Activated CD4-positive, alpha-beta T cell treated with anti-CD3 and anti-CD28 coated beads, Interleukin-2, amount 50 U/mL, for 24 hours (primary cell): ENCODE data around the gene SWSAP1.
"Not testable (repeated sequence)": the region's sequence is repeated elsewhere in the genome, so short reads cannot be mapped to it uniquely, and the experiment has no call there.

Experiments used
- DNase-seq, 2 donors: peaks; one replicate each; pipeline ENCODE4 v3.0.0-alpha.2; 2020; ENCODE audit warnings: low read depth in 1 of 2, low spot score in 1 of 2

SWSAP1 gene

DNA sequence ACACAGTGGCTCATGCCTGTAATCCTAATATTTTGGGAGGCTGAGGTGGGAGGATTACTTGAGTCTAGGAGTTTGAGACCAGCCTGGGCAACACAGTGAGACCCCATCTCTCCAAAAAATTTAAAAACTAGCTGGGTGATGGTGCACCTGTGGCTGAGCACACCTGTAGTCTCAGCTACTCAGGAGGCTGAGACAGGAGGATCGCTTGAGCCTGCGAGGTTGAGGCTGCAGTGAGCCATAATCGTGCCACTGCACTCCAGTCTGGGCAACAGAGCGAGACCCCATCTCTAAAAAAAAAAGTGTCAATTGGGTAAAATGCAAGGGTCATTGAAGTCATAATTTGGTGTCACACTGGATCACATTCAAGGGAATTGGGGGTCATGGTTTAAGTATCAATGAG is 20.4 kb upstream of the SWSAP1 start:
- DNase-seq = not testable (repeated sequence)

DNA sequence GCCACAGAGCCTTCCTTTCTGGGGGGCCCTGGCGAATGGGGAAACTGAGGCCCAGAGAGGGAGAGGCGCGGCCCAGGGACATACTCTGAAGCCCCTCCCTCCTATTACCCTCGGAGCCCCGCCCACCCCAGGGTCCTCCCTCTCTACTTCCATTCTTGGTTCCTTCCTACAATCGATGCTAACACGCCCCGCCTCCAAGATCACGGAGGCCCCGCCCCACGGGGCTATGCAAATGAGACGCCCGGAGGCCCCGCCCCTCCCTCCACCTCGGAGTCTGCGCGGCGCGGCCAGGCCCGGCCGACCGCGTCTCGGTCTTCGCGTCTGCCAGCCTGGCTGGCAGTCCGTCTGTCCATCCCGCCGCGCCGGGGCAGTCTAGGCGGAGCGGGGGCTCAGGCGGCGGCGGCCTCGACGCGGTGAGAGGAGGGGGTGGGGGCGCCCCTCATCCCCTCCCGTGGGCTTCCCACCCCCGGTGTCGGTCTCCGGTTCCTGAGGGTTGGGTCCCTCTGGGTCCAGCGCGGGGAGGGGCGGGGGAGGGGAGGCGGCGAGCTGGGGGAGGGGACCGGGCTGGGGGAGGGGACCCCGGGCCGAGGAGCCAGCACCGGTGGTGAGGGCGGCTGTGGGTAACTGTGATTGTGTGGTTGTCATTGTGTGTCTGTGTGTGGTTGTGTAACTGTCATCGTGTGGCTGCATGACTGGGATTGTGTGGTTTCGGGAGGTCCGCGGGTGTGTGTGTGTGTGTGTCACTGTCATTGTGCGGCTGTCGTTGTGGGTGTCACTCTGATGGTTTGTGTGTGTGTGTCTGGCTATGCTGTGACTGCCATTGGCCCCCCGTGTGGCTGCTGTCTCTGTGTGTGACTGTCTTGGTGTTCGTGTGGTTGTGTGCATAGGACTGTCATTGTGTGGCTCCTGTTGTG is 19.0 kb upstream of the SWSAP1 start, which contains the start of gene PLPPR2:
PLPPR2 (plus strand) TSS at position 273 of the 914 bp plus-strand sequence. CDS start 2,242 bp downstream, outside the sequence.
- DNase-seq = peak; percentile 77 to 78

- DNase-seq = no peak
These were observed 18.4 kb upstream of the SWSAP1 start for GRCh38 chr19:11356074-11356397.

DNA sequence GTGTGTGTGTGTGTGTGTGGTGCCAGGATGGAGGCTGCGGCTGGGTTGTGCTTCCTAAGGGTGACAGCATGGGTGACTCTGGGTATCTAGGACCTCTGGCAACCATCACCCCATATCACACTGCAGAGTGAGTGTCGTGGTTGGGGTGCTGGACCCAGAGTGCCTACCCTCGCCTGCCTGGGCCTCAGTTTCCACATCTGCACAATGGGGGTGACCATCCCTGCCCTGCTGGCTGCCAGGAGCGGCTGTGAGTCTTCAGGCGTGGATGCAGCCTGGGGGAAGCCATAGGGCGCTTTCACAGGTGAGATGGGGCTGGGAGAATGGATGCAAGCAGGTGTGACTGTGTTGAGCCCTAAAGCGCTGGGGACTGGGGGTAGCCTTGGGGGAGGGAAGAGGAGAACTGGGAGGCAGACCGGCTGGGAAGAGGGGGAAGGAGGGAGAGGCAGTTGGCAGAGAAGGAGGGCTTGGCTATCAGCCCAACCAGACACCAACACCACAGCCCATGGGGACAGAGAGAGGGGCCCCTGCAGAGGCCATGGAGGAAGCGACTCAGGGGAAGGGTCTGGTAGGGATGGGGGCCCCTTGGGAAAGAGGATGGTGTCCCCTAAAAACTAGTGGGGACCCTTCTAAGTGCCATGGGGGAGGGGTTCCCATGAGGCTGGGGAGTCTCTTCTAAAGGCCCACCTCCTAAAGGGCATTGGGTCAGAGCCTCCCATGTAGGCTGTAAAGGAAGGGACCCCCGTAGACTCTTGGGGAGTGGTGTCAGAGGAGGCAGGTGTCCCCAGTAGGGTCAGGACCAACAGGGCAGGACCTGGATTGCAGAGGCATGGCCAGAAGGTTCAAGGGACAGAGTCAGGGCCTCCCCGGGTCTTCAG is 17.6 kb upstream of the SWSAP1 start:
- DNase-seq = no peak

DNA sequence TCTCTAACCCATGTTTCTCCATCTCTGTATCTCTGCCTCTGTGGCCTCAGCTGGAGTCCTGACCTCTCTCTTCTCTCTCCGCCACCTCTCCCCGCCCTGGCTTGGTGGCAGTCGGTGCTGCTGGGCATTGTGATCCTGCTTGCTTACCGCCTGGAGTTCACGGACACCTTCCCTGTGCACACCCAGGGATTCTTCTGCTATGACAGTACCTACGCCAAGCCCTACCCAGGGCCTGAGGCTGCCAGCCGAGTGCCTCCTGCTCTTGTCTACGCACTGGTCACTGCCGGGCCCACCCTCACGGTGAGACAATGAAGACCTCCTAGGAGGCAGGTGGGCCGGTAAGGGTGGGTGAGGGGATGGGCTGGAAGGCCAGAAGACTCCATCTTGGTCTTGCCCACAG is 15.0 kb upstream of the SWSAP1 start:
- no peak for DNase-seq

- no peak for DNase-seq
These were observed 13.3 kb upstream of the SWSAP1 start for GRCh38 chr19:11361037-11361770.

DNA sequence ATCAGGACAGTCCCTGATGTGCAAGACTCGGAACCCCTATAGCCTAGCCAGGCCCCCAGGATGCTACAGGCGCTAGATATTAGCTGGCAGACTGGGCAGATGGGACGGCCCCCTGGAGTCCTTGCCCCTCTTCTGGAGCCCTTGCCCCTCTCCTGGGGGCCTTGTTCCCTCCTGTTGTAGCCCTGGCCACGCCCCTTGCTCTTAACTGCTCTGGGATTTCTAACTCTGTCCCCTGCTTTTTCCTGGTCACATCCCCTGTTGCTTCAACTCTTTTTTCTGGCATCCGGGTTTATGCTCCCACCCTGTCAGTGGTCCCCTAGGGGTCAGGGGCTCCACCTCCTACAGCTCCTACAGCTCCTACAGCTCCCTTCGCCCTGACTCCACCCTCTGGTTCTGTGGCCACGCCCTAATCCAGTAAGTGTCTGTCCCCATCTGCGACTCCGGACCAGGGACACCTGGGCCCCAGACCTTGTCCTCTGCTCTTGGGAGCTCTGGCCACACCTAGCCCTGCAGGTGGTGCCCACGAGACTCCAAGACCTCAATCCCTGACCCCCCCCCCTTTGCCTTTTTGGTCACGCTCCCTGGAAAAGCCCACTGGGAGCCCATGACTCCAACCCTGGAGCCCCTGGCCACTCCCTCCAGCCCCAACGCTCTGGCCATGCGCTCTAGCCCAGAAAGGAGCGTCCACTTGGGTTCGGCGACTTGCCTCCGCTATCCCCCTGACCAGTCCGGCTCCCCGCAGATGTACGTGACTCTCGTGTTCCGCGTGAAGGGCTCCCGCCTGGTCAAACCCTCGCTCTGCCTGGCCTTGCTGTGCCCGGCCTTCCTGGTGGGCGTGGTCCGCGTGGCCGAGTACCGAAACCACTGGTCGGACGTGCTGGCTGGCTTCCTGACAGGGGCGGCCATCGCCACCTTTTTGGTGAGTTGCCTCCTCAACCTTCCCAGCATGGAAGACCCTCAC is 12.4 kb upstream of the SWSAP1 start:
- DNase-seq = no peak

DNA sequence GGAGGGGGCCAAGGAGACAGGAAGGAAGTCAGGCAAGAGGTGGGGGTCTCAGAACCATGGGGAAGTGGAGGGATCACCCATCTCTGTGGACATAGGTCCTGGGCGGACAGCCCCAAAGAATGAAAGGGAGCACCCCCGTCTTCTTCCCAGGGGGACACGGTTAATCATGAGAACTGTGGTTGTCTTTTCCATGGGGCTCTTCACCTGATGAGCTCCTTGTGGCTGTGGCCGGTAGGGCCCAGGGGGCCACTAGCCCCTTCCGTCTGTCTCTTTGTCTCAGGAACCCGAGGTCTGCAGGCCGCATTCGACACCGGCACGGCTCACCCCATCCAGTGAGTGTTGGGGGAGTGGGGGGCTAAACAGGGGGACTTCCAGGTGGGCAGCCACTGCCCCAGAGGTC is 10.6 kb upstream of the SWSAP1 start:
- DNase-seq = no peak

GRCh38 chr19:11364296-11364904 is 10.1 kb upstream of the SWSAP1 start:
- no peak for DNase-seq

DNA sequence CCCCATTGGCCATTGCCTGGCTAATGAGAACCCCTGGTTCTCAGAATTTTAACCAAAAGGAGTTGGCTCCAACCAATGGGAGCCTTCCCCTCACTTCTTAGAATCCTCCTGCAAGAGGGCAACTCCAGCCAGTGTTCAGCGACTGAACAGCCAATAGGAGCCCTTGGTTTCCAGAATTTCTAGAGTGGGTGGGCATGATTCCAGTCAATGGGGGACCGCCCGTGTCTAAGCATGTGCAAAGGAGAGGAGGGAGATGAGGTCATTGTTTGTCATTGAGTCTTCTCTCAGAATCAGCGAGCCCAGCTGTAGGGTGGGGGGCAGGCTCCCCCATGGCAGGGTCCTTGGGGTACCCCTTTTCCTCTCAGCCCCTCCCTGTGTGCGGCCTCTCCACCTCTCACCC is 9.5 kb upstream of the SWSAP1 start:
- DNase-seq = no peak

GRCh38 chr19:11365557-11366117 is 8.8 kb upstream of the SWSAP1 start:
- no peak for DNase-seq

GRCh38 chr19:11367528-11367927 is 6.9 kb upstream of the SWSAP1 start:
- DNase-seq = no peak

GRCh38 chr19:11370744-11371143 is 3.7 kb upstream of the SWSAP1 start:
- DNase-seq = no peak

DNA sequence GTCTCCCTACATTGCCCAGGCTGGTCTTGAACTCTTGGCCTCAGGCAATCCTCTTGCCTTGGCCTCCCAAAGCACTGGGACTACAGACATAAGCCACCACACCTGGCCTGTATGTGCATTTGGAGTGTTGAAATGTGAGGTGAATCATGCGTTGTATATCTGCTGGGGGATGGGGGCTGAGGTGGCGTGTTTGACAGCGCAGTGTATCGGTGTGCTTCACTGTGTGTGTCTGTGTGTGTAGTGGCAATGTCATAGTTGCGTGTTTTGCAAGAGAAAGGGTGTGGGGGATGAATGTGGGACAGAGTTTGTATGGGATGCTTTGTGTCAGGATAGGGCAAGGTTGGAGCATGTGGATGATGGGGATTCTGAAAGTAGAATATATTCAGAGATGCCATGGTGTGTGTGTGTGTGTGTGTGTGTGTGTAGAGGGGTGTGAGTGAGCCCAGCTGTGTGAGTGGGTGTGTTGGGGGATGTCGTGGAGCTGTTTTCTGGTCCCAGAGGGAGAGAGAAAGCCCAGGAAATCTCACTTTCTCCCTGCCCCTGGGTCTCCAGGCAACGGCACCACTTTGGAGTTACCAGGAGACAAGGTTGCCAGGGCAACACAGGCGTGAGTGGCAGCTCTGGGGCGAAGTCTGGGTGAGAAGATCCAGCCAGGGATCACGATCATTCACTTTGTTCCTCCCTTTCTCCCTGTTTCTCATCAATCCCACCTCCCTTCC is 1.1 kb upstream of the SWSAP1 start:
- DNase-seq = no peak

- DNase-seq = no peak
These were observed 507 bp upstream of the SWSAP1 start for GRCh38 chr19:11373885-11374432.

- peak; percentile 30 to 40 for DNase-seq
These were observed 880 bp downstream of the SWSAP1 start for GRCh38 chr19:11375143-11375948.

DNA sequence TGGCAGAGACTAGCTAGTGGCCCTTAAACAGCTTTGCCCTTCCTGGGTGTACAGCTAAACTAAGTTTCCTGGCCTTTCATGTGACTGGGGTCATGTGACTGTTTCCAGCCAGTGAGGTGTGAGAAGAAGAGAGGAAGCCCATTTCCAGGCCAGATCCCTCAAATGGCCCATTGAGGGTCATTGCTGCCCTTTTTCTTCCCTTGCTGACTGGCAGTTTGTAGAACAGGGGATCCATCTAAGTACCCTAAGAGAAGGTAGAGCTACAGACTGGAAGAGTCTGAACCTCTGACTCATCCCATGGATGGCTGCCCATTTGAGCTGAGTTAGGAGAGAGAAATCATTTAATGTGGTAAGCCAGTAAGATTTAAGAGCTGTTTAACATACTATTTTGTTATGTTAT is 2.8 kb downstream of the SWSAP1 start:
- no peak for DNase-seq

GRCh38 chr19:11377756-11378155 is 3.3 kb downstream of the SWSAP1 start:
- DNase-seq = no peak
